ELR (cell line): ENCODE results near the gene ACBD3.

Source experiments
- DNase-seq: peaks from one replicate; pipeline ENCODE4 v3.0.0-alpha.2; 2015; ENCODE audit warnings: low read depth

ACBD3 gene

GRCh38 chr1:226134170-226135058, 52.1 kb downstream of the ACBD3 start:
- no peak for DNase-seq

GRCh38 chr1:226133504-226134123, 52.9 kb downstream of the ACBD3 start:
- DNase-seq: no peak

GRCh38 chr1:226132728-226133503, 53.6 kb downstream of the ACBD3 start:
- DNase-seq: no peak

DNA sequence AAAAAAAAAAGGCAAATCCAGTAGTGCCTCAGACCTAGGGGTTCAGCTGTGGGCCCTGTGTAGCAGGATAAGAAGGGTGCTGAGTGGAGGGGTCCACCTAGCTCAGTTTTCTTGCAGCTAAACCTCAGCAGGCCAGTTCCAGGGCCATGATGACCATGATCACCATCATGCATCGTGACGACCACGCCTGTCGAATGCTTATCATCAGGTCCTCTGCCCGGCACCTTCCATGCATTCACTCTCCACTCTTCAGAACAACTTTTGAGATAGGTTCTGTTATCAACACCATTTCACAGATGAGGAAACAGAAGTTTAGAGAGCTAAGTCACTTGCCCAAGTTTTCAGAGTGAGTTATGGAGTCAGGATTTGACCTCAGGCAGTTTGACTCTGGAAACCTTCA, 54.9 kb downstream of the ACBD3 start:
- DNase-seq: no peak

DNA sequence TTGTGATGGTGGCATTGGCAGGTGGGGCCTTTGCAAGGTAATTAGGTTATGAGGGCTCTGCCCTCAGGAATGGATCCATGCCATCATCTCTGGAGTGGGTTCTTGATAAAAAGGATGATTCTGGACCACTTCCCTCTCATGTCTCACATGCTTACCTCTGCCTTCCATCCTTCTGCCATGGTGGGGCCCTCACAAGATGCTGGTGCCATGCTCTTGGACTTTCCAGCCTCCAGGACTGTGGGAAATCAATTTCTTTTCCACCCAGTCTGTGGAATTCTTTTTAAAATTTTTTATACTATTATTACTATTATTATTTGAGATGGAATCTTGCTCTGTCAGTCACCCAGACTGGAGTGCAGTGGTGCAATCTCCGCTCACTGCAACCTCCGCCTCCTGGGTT, 57.3 kb downstream of the ACBD3 start:
- DNase-seq: no peak

GRCh38 chr1:226128487-226129075, 58.0 kb downstream of the ACBD3 start:
- DNase-seq: peak; percentile 41

GRCh38 chr1:226126824-226127569, 59.5 kb downstream of the ACBD3 start:
- no peak for DNase-seq

DNA sequence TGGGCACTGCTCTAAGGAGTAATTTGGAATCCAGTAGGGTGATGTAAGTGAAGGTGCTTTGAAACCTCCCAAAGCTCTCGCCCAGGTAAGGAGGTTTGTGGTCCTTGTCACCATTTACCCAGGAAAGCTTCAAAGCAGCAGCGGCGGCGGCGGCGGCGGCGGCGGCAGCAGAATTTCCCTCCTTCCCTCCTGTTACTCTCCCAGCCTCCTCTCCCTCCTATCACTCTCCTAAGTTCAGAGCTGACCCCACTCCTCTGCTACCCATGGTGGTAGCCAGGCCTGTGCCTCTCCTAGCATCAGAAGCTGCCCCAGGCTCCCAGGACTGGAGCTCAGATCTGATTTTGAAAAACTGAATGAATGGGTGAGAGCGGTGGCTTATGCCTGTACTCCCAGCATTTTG, 60.7 kb downstream of the ACBD3 start:
- no peak for DNase-seq

DNA sequence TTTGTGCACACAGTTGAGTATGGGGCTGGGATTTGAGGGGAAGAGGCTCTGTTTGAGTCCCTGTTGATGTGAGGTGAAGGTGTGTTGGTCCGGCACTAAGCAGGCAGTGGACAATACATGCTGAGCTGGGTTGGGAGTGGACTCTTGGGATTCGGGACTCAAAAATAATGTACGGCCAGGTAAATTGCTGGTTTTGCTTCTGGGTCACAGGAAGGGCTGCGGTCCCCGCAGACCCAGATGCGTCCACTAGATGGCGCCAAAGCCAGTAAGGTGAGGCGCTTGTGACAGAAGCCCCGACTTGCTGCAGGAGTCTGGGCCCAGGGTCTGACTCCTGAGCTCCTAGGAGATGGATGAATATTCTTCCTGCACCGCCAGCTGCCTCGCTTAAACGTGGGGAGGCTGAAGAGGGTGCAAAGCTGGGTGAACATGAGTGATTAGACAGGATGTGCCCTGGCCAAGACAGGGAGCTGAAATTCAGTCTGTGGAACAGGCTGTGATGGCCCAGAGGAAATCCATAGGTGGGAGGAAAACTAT, 61.4 kb downstream of the ACBD3 start:
- DNase-seq: peak; percentile 75

DNA sequence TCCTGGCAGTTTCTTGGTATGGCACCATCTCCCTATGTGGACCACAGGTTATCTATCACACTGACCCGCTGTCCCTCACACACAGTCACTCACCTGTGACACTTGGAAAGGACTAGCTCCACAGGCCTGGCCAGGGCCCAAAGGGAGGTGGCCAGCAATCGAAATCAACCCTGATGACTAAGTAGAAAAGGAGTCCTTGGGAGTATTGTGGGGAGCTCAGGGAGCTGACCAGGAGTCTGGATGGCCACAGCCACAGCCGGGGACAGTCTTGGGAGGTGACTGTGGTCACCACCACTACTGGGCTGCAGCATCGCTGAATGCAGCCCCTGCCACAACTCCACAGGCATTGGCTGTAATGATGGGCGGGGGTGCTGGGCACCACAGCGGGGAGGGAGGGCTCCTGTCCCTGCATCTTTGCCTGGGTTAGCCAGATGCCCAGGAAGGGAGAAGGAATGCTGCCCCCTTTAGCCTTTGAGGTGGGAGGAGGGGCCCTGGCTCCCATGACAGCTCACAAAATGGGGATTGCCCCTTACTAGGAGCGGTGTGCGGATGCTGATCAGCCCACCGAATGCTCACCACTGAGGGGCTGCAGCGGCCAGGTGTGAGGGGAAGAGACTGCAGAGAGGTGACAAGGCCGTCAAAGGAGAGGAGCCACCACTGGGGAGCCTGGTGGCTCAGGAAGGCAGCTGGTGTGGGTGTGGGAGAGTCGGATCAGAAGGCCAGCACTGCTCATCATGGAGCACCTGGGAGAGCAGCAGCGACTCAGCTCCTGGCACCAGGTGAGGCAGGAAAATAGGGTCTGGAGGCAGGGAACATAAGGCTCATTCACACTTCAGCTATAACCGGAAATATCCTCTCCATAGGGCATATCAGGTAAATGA, 62.7 kb downstream of the ACBD3 start:
- DNase-seq: peak; percentile 48

- DNase-seq: no peak
Measured at GRCh38 chr1:226123212-226123560, 63.4 kb downstream of the ACBD3 start.

- peak; percentile 64 for DNase-seq
Measured at GRCh38 chr1:226121587-226122400, 64.7 kb downstream of the ACBD3 start.

DNA sequence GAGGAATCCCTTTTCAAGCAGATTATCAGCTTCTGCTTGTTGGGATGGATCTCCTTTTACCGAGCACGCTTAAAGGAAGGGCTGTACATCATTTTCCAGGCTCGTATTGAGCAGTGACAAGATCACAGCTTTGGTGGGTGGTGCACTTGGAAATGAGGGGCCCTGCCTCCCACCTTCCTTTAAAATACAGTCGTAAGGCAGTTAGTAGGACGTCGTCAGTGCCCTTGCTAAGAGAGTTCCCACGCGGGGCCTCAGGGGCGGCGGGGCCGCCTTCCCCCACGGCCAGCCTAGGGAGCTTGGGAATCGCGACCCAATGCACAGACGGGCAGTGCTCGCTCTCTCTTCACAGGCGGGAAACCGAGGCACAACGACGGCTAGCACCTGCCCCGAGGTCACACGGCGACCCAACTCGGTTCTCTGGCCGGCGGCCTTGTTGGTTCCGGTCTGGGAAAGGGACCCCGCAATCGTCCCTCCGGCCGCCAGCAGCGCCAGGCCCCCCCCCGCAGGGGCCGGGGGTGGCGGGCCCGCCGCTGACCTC, 65.4 kb downstream of the ACBD3 start:
- no peak for DNase-seq

DNA sequence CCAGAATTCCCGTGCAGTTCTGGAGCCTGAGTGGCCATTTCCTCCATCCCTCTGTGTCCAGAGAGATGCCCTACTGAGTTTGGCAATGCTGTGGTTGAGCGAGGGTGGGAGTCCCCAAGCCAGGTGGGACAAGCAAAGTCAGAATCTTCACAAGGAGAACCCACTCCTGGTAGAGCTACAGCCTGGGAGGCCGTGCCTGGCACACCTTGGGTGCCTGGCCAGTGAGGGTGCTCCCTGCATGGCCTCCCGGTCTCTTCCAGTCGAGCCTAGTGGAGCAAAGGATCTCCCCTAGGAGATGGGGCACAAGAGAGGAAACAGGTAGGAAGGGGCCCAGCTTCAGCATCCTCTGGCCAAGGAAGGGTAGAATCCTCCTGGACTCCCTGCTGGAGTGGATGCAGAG, 66.1 kb downstream of the ACBD3 start:
- no peak for DNase-seq

DNA sequence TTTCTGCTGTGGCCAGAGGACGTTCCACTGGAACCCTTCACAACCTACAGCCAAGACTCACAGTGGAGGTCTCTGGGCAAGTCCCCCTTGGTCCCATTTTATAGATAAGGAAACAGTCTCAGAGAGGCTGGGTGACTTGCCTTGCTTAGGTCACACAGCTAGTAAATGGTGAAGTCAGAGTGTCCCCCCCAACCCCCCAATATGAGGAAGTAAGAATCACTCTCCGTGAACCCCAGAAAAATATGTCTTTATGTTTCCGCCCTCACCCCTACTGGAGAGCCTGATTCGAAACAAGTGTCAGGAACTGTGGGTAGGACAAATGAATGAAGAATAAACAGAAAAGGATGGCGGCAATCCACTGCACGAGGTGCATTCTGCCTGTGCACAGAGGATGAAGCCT, 67.4 kb downstream of the ACBD3 start:
- no peak for DNase-seq

DNA sequence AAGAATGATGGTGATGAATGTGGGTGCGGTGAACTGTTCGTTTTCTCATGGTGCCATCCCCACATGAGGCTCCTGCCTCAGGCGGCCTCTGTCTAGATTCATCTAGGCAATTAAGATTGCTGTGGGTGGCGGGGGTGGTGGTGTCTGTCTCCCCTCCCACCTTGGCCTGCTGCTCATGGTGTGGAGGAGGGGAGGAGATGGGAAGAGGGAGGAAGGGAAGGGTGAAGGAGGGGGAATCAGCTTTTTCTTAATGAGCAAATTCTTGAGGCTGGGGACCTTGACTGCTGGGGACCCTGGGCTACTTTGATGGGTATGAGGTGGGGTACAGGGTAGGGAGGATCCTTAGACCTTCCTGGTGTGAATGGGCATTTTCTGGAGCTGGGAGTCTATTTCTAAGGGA, 68.2 kb downstream of the ACBD3 start:
- no peak for DNase-seq

GRCh38 chr1:226117330-226117729, 69.2 kb downstream of the ACBD3 start:
- no peak for DNase-seq

GRCh38 chr1:226116673-226117072, 69.9 kb downstream of the ACBD3 start:
- no peak for DNase-seq

- no peak for DNase-seq
Measured at GRCh38 chr1:226112626-226113025, 73.9 kb downstream of the ACBD3 start.
